DND-41 (cell line): ENCODE data around the gene GNPTG.

ENCODE experiments used
- CTCF ChIP-seq: IDR thresholded peaks from 2 replicates; pipeline ENCODE4 v1.5.1; 2012; ENCODE audit warnings: borderline replicate concordance, low read length, moderate library complexity, mild to moderate bottlenecking; ENCODE audit not compliant: poor library complexity, severe bottlenecking; ENCODE audit errors: extremely low read depth
- EZH2 ChIP-seq: IDR thresholded peaks from 3 replicates; pipeline ENCODE4 v1.6.1; 2012; ENCODE audit warnings: borderline replicate concordance, low read depth, mild to moderate bottlenecking, moderate library complexity, low read length, inconsistent platforms; ENCODE audit not compliant: severe bottlenecking

GRCh38 chr16:1371054-1371978, 19.6 kb downstream of the GNPTG start:
- TF ChIP-seq CTCF: no peak
- TF ChIP-seq EZH2: no peak
